Spleen (tissue), 11 donors: ENCODE measurements around the gene GRHPR. TPM values are rescaled to one million over a fixed set of nuclear protein-coding genes. Genes with fewer than 3 reads are reported as not detected.

Source experiments
- DNase-seq: peaks from one replicate; pipeline ENCODE4 v3.0.0-alpha.2; 2020
- H3K27ac ChIP-seq, 8 donors: fragments of 200-600 bp; sonication (generic) in 7 of 8; 1 replicate in 4 of 8; 2 replicates in 4 of 8; pipeline versions ENCODE4 v1.5.0 to v1.8.0; 2016 to 2021; ENCODE audit warnings: inconsistent platforms in 4 of 8, mild to moderate bottlenecking in 4 of 8, moderate library complexity in 1 of 8
- H3K27me3 ChIP-seq, 7 donors: fragments of 200-600 bp; sonication (generic) in 6 of 7; replicated peaks in 1 of 7; 1 replicate in 4 of 7; 2 replicates in 3 of 7; pipeline versions ENCODE4 v1.5.0 to v1.8.0; 2016 to 2021; ENCODE audit warnings: inconsistent platforms in 3 of 7, mild to moderate bottlenecking in 1 of 7
- H3K36me3 ChIP-seq, 6 donors: fragments of 200-600 bp; sonication (generic) in 5 of 6; 1 replicate in 4 of 6; 2 replicates in 2 of 6; pipeline versions ENCODE4 v1.5.0 to v1.8.0; 2016 to 2021; ENCODE audit warnings: inconsistent platforms in 2 of 6
- H3K4me1 ChIP-seq, 6 donors: fragments of 200-600 bp; sonication (generic) in 5 of 6; 1 replicate in 3 of 6; 2 replicates in 3 of 6; pipeline versions ENCODE4 v1.5.0 to v1.8.0; 2016 to 2021; ENCODE audit warnings: inconsistent platforms in 3 of 6
- H3K4me3 ChIP-seq, 8 donors: fragments of 200-600 bp; sonication (generic) in 7 of 8; 1 replicate in 4 of 8; 2 replicates in 4 of 8; pipeline versions ENCODE4 v1.5.0 to v1.8.0; 2016 to 2021; ENCODE audit warnings: inconsistent platforms in 4 of 8, mild to moderate bottlenecking in 4 of 8, moderate library complexity in 2 of 8
- H3K9me3 ChIP-seq, 8 donors: fragments of 200-600 bp; sonication (generic) in 7 of 8; 1 replicate in 4 of 8; 2 replicates in 4 of 8; pipeline versions ENCODE4 v1.5.0 to v1.8.0; 2016 to 2021; ENCODE audit warnings: inconsistent platforms in 4 of 8
- CTCF ChIP-seq, 11 experiments: fragments of 200-600 bp in 7 of 11; fragments of 450-650 bp in 4 of 11; sonication (generic) in 4 of 11; IDR thresholded peaks in 8 of 11; conservative IDR thresholded peaks in 3 of 11; 1 replicate in 7 of 11; 2 replicates in 4 of 11; pipeline versions ENCODE4 v1.4.0 to v1.8.0; 2016 to 2021; ENCODE audit warnings: antibody characterized with exemption in 11 of 11, inconsistent platforms in 4 of 11, mild to moderate bottlenecking in 1 of 11
- POLR2A ChIP-seq, 3 donors: fragments of 450-650 bp; IDR thresholded peaks; one replicate each; pipeline ENCODE4 v1.5.1; 2017; ENCODE audit warnings: antibody characterized with exemption in 3 of 3, mild to moderate bottlenecking in 1 of 3
- POLR2AphosphoS5 ChIP-seq, 3 donors: sonication (generic); formaldehyde crosslinking; IDR thresholded peaks; one replicate each; pipeline ENCODE4 v1.5.1; 2017; ENCODE audit warnings: antibody characterized with exemption in 3 of 3
- WGBS, 5 donors: extraction: QIAGEN DNeasy Blood & Tissue Kit in 3 of 5; methylation state at CpG; one replicate each; pipeline versions ENCODE4 v1.1.5 to v1.1.7; 2013 to 2018; 5-methylcytosine and 5-hydroxymethylcytosine counted together
- intact Hi-C: fragments of 100-400 bp; cut with DNase I; formaldehyde crosslinking; loops from one replicate; pipeline ENCODE4 v1.15.0; 2023; ENCODE audit warnings: low total_unique reads
- polyA plus RNA-seq, 3 donors: library from polyadenylated mRNA; stranded (reverse); fragments of 200-250 nt; gene quantifications; one replicate each; pipeline ENCODE4 v1.2.1, GENCODE V29; 2013
- total RNA-seq, 7 donors: library from RNA; depleted of rRNA in 3 of 7; stranded (reverse); fragments of >200 nt in 3 of 7; fragmentation: NEBNext Ultra II Directional in 4 of 7; extraction: Animal tissue kit (Norgen Biotek cat#: 25700) in 4 of 7; gene quantifications; one replicate each; pipeline versions ENCODE4 v1.1.0 to v1.2.1, GENCODE V29; 2016 to 2021
- donor health status: healthy with polysubstance abuse.
- donor health status: DM: no; HTN: no; CAD: no; lungs with moderate emphysema.
- donor health status: DM: no; HTN: no; CAD: no.
- donor health status: Bipolar disorder and iron deficiency.
- donor health status: healthy.
- donor health status: DM: no; HTN: no; CAD: no.
- donor health status: DM: yes; HTN: yes; CAD: no.

GRHPR gene
- total and polyA plus RNA-seq, 10 donors, result 44.9 to 114 (median 63.0) TPM

DNA sequence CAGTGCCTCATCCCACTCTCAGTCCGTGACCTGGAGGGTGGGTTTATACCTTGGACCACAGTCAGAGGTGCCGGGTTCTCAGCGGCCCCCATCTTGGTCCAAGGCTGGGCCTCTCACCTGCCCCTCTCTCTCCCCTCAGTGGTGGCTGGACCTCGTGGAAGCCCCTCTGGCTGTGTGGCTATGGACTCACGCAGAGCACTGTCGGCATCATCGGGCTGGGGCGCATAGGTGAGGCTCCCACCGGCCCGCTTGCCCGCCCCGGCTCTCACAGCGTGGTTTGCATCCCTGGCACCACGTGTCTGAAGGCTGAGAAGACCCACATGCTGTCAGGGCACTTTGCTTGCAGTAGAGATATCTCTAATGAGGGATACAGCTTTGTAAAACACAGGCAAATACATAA, 5.8 kb downstream of the GRHPR start:
- no peaks in the 10 kb centered on the region for H3K9me3 ChIP-seq
- no peak overlapping the region for H3K27ac ChIP-seq
- intact Hi-C loops, result no loop called here
- no peak for TF ChIP-seq POLR2AphosphoS5 (IDR thresholded peaks at IDR 0.05)
- TF ChIP-seq CTCF (IDR thresholded peaks at IDR 0.05 in 8 of 11, conservative IDR thresholded peaks at IDR 0.05 in 3 of 11), result no peak
- TF ChIP-seq POLR2A (IDR thresholded peaks at IDR 0.05), result no peak
- peaks cover 31 to 57% (median 40%) of the 10 kb centered on the region in 6 donors for H3K4me1 ChIP-seq
- no peak for DNase-seq
- no peak overlapping the region for H3K4me3 ChIP-seq
- WGBS, 5 donors, result 95 to 97% (median 95%) methylated on average over 13 to 14 of the region's 14 CpGs
- H3K27me3 ChIP-seq, result no peaks in the 10 kb centered on the region
- peaks cover 0 to 78% (median 41%) of the 10 kb centered on the region in 6 donors for H3K36me3 ChIP-seq

GRCh38 chr9:37429441-37430285, 7.2 kb downstream of the GRHPR start:
- WGBS, 5 donors, result 83 to 96% (median 94%) methylated on average over 11 to 17 of the region's 17 CpGs
- Histone ChIP-seq H3K4me3 (no peak overlapping the region), H3K27me3 (no peaks in the 10 kb centered on the region), H3K36me3 (peaks cover 0 to 91% (median 45%) of the 10 kb centered on the region in 6 donors), H3K4me1 (peaks cover 18 to 55% (median 31%) of the 10 kb centered on the region in 6 donors), H3K27ac (no peak overlapping the region), H3K9me3 (no peaks in the 10 kb centered on the region)
- no peak for DNase-seq
- intact Hi-C loops, result no loop called here
- TF ChIP-seq POLR2A (IDR thresholded peaks at IDR 0.05), result no peak
- TF ChIP-seq POLR2AphosphoS5 (IDR thresholded peaks at IDR 0.05), result peak in 1 of 3 donors; percentile 3

GRCh38 chr9:37430841-37431597, 8.5 kb downstream of the GRHPR start:
- intact Hi-C loops, result no loop called here
- peaks cover 7 to 42% (median 22%) of the 10 kb centered on the region in 6 donors for H3K4me1 ChIP-seq
- no peaks in the 10 kb centered on the region for H3K9me3 ChIP-seq
- DNase-seq, result no peak
- peaks cover 0 to 100% (median 57%) of the 10 kb centered on the region in 6 donors for H3K36me3 ChIP-seq
- WGBS, 5 donors, result 82 to 88% (median 84%) methylated on average over 11 to 14 of the region's 14 CpGs
- peak in 2 of 3 donors; percentile 5 to 13 for TF ChIP-seq POLR2AphosphoS5 (IDR thresholded peaks at IDR 0.05)
- no peak for TF ChIP-seq POLR2A (IDR thresholded peaks at IDR 0.05)
- H3K4me3 ChIP-seq, result no peak overlapping the region
- H3K27me3 ChIP-seq, result no peaks in the 10 kb centered on the region
- peak overlapping the region in 2 of 8 donors; percentile 46 to 47 for H3K27ac ChIP-seq

DNA sequence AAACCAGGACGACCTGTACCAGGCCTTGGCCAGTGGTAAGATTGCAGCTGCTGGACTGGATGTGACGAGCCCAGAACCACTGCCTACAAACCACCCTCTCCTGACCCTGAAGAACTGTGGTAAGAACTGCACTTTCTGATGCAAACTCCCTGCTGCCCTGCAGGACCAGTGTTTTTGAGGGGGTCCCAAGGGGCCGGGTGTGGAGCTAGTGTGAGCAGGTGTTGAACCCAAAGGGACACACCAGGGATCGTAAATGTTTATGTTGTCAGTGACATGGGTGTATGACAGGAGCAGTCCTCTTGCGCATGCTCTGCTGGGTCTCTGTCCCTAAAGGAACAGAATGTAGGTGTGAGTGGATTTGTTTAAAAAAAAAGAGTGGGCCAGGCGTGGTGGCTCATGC, 9.5 kb downstream of the GRHPR start:
- Histone ChIP-seq H3K4me1 (peaks cover 7 to 37% (median 21%) of the 10 kb centered on the region in 6 donors), H3K27me3 (no peaks in the 10 kb centered on the region), H3K4me3 (no peak overlapping the region), H3K9me3 (no peaks in the 10 kb centered on the region), H3K27ac (peak overlapping the region in 4 of 8 donors; percentile 14 to 47 (median 42)), H3K36me3 (peaks cover 0 to 100% (median 64%) of the 10 kb centered on the region in 6 donors)
- DNase-seq, result no peak
- intact Hi-C loops, result no loop called here
- TF ChIP-seq CTCF (IDR thresholded peaks at IDR 0.05 in 8 of 11, conservative IDR thresholded peaks at IDR 0.05 in 3 of 11) (no peak), POLR2A (IDR thresholded peaks at IDR 0.05) (no peak), POLR2AphosphoS5 (IDR thresholded peaks at IDR 0.05) (no peak)
- 76 to 85% (median 78%) methylated on average over 5 to 6 of the region's 6 CpGs for WGBS, 5 donors
